ENCODE results near the gene NOG.

The NOG gene

DNA sequence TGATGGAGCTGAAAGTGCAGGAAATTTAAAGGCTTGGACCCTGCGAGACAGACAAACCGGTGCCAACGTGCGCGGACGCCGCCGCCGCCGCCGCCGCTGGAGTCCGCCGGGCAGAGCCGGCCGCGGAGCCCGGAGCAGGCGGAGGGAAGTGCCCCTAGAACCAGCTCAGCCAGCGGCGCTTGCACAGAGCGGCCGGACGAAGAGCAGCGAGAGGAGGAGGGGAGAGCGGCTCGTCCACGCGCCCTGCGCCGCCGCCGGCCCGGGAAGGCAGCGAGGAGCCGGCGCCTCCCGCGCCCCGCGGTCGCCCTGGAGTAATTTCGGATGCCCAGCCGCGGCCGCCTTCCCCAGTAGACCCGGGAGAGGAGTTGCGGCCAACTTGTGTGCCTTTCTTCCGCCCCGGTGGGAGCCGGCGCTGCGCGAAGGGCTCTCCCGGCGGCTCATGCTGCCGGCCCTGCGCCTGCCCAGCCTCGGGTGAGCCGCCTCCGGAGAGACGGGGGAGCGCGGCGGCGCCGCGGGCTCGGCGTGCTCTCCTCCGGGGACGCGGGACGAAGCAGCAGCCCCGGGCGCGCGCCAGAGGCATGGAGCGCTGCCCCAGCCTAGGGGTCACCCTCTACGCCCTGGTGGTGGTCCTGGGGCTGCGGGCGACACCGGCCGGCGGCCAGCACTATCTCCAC, at the start of gene NOG:
Gene NOG, plus strand, starts transcription at position 54 of the 674 bp plus-strand sequence. Its CDS starts 525 bp downstream, at position 579.
- peak; percentile 29 for DNase-seq

DNA sequence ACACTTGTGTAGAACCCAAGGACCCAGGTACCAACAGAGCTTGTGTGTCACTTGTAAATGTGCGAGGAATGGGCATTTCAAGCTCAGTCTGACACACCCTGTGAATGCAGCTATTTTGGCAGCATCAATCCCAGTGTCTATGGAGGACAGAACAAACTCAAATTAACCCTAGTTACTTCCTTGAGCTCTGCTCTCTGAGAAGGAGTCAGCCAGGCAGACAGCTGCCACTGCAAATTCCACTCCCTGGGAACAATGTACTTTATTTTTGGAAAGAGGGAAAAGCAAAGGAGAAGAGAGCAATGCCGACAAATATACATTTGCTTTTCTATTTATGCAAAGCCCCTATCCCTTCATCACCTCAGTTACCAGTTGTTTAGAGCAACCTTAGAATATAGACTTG, 48.4 kb upstream of the NOG start:
- no peak for DNase-seq

DNA sequence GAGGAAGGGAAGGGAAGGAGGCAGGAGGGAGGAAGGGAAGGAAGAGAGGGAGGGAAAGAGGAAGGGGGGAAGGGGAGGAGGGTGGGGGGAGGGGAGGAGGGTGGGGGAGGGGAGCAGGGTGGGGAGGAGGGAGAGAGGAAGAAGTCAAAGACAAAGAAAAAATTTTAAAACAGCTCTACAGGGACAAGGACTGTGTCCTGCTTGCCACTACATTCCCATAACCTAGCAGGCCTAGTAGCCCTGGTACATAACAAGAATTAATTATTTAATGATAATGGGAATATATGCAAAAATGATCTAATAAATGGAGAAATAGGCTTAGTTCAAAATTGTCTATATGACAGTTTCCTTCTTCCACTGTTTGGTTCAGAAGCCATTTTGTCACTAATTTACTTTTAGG, 47.6 kb upstream of the NOG start:
- DNase-seq: no peak

- DNase-seq: no peak
Observed at GRCh38 chr17:56548661-56549060, 44.8 kb upstream of the NOG start.

DNA sequence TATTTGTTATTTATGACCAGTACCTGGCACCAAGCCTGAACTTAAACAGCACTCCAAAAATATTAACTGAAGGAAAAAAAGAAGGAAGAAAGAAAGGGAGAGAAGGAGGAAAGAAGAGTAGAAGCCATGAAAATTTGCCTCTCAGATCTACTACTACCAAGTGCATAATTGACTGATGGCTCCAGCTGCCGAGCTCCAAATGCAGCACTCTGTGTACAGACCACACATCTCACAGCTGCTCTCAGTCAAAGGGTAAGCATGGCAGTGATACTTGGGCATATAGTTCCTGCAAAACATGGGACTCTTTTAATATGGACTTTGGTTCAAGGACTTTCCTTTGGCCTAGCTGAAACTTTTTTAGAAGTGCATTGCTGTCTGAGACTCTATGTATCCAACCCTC, 44.0 kb upstream of the NOG start:
- DNase-seq: no peak

- DNase-seq: no peak
Observed at GRCh38 chr17:56557682-56558081, 35.8 kb upstream of the NOG start.

GRCh38 chr17:56558088-56558487, 35.4 kb upstream of the NOG start:
- DNase-seq: no peak

DNA sequence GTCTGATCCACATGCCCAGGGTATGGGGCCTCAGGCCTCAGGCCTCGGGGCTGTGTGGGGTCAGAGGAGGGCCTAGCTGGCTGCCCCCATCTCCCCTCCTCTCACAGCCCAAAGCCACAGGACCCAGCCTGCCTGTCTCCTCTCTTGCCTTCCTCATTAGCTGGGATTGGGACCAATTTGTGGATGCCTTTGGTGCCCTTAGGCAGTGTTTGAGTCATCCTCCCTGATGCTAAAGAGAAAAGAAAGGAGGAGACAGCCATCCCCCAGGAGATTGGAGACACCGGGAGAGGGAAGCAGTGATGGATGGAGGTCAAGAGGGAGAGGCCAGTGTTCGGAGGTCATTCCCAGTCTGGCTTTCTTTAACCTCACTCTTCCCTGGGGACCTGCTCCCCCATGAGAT, 23.3 kb upstream of the NOG start:
- no peak for DNase-seq

DNA sequence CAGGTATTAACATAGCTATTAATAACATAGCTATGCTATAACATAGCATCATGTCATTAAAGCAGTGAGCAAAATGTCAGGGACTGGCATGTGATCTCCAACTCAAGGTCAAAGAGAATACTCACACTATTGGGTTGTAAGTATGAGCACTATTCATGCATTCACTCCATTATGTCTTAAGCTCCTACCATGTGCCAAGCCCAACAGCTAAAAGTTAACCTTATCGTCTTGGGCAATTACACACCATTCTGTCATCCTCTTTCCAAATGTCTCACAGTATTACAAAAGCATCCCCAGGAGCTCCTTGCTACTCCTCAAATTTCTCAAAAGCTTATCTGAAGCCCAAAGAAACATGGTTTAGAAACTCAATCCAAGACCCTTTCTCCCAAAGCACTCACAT, 22.0 kb upstream of the NOG start:
- DNase-seq: no peak

- DNase-seq: no peak
Observed at GRCh38 chr17:56577190-56577842, 16.2 kb upstream of the NOG start.

DNA sequence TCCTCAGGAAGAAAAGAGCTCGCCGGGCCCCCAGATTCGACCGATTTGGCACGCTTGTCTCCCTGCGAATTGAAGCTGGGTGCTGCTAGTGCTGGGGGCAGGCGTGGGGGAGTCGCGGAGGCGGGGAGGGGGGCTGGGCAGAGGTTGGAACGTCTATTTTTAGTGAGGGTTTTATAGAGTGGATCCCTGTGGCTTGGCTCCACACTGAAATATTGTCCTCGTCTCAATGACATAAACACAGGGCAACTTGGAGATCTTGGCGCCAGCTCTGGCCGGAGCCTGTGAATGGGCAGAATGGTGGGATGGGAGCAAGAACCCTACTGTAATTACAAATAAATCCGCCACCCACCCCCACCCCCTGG, 15.7 kb upstream of the NOG start:
- no peak for DNase-seq

GRCh38 chr17:56581635-56582627, 11.6 kb upstream of the NOG start:
- DNase-seq: no peak

GRCh38 chr17:56583772-56584171, 9.7 kb upstream of the NOG start:
- no peak for DNase-seq

DNA sequence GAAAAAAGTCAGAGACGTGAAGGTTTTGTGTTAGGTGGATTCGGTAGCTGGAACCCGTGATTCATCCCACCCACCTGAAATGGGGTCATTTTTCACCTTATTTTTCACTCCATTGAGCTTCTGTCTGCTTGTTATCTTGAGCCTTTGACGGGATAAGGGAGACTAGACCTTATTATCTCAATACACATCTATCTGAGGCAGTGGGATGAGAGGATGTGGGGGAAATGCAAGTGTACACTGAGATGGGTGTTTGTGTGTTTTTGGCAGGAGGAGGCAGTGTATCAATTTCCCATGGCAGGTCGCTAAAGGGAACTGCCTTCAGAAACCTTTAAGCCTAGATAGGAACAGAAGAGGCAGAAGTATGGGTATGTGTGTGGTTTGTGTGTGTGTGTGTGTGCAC, 6.2 kb upstream of the NOG start:
- DNase-seq: no peak

DNA sequence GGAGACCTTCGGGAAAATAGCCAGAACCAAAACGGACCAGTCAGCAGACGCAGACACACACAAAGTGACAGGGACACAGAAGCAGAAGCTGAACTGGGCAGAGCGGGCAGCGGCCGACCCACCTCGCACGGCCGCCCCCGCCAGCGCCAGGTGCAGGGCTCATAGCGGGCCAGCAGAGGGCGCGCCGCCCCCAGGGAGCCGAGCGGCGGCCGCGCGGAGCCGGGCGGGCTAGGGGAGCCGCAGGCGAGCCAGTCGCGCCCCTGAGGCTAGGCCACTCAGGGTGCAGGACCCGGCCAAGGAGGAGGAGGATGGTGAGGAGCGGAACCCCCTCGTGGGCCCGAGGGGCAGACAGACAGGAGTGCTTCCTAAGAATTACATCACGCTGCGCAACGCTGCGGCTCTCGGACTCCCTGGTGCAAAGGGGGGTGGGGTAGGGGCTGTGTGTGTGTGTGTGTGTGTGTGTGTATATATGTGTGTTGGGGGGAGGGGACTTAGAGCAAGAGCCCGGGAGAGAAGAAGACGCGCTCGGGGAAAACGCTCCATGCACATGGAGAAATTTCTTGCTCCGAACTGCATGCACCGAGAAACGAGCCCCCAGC, 913 bp upstream of the NOG start:
- peak; percentile 42 for DNase-seq

DNA sequence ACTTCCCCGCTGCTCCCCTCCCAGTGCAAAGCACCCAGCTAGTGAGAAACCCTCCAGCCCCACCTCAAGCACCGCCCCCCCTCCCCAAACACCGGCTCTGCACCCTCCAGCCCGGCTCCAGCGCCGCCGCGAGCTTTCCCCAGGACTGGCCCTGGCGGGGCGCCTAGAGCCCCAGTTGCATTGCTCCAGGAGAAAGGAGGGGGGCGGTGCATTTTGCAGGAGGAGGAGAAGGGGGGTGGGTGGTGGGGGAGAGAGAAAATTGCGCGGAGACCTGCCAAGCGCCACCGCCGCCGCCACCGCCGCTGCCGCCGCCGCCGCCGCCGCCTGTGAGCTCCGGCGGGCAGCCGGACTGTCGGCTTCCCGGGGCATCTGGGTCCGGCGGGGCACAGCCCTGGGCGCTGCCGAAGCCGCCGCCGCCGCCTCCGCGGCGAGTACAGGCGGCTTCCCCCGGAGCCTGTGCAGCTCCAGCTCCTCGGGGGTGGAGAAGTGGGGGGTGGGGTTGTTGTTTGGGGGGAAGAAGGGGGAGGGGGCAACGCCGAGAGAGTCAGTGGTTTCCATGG, 333 bp upstream of the NOG start:
- peak; percentile 26 for DNase-seq

GRCh38 chr17:56594320-56595107, 1.0 kb downstream of the NOG start:
- no peak for DNase-seq

- DNase-seq: no peak
Observed at GRCh38 chr17:56595108-56595418, 1.6 kb downstream of the NOG start.

- DNase-seq: peak; percentile 5
Observed at GRCh38 chr17:56595831-56596690, 2.6 kb downstream of the NOG start.

DNA sequence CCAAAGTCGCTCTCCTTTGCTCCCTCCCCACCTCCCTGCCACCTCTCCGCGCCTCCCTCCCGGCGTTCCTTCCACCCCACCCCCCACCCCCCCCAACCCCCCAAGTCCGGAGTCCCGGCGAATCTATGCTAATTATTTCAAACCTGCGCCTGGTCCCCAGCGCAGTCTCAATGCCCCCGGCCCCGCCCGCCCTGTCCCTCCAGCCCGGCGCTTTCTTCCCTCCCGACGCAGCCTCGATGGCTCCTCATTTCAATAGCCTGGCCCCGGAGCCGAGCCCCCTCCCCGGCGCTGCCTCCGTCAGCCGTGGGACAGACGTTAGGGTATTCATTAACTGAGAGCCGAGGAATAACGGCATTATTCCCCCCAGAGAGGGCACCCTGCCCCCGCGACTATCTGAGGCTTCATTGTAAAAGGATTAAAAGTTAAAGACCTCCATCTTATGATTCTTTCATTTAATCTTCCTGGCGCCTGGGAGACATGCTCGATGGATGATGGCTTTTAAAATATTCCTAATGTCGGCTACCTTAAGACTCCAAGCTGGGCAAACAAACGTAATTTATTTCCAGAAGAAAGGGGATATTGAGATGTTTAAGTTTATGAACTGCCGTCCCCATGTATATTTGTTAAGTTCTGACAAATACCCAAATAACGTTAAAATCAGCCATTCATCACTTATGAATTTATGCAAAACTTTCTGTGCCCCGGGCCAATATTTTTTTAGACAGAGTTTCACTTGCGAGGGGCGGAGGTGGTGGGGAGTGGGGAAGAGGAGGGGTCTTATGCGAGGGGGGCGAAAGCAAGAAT, 3.4 kb downstream of the NOG start:
- DNase-seq: peak; percentile 34
